A549 (cell line): Measurements from ENCODE around the gene MAGEA11.

Source experiments
- CEBPB ChIP-seq, 2 experiments: fragments of >200 bp in 1 of 2; sonication (Bioruptor Twin) in 1 of 2; formaldehyde crosslinking in 1 of 2; IDR thresholded peaks; 2 replicates each; pipeline ENCODE4 v1.6.1; 2012 to 2016
- EP300 ChIP-seq, 2 experiments: fragments of >200 bp; sonication (Bioruptor Twin); formaldehyde crosslinking; IDR thresholded peaks; 2 replicates in 1 of 2; 3 replicates in 1 of 2; pipeline ENCODE4 v1.6.1; 2016 to 2017
- JUN ChIP-seq, 2 experiments: fragments of >200 bp; sonication (Bioruptor Twin); formaldehyde crosslinking; IDR thresholded peaks; 2 replicates in 1 of 2; 3 replicates in 1 of 2; pipeline ENCODE4 v1.6.1; 2016 to 2017
- NFE2L2 ChIP-seq: fragments of 150-350 bp; conservative IDR thresholded peaks from 2 replicates; pipeline ENCODE4 v1.6.1; 2014; ENCODE audit warnings: low read length
- PHF8 ChIP-seq: fragments of 200-600 bp; sonication (generic); IDR thresholded peaks from 2 replicates; pipeline ENCODE4 v1.6.1; 2016; ENCODE audit warnings: low read depth, mild to moderate bottlenecking, antibody characterized with exemption, moderate library complexity, borderline replicate concordance
- POLR2A ChIP-seq: IDR thresholded peaks from 2 replicates; pipeline ENCODE4 v1.6.1; 2012; ENCODE audit warnings: mild to moderate bottlenecking, low read length
- RAD21 ChIP-seq, 2 experiments: fragments of >200 bp in 1 of 2; sonication (Bioruptor Twin) in 1 of 2; formaldehyde crosslinking in 1 of 2; IDR thresholded peaks in 1 of 2; conservative IDR thresholded peaks in 1 of 2; 2 replicates in 1 of 2; 3 replicates in 1 of 2; pipeline ENCODE4 v1.6.1; 2012 to 2018; ENCODE audit warnings: inconsistent platforms in 1 of 2
- SMC3 ChIP-seq: fragments of >200 bp; sonication (Bioruptor Twin); formaldehyde crosslinking; IDR thresholded peaks from 3 replicates; pipeline ENCODE4 v1.6.1; 2018; ENCODE audit warnings: inconsistent platforms
- TFCP2L1 ChIP-seq: fragments of 250-450 bp; sonication (Bioruptor Pico); IDR thresholded peaks from 2 replicates; pipeline ENCODE4 v1.5.0; 2021; ENCODE audit warnings: mild to moderate bottlenecking
- TF ChIP-seq, protein P1 (sequence below): fragments of >200 bp; sonication (Bioruptor Twin); formaldehyde crosslinking; IDR thresholded peaks from 3 replicates; pipeline ENCODE4 v1.5.1; 2016
- TF ChIP-seq, protein P2 (sequence below): fragments of 250-450 bp; sonication (Bioruptor Pico); IDR thresholded peaks from 2 replicates; pipeline ENCODE4 v1.5.0; 2021; ENCODE audit warnings: mild to moderate bottlenecking, moderate library complexity, borderline replicate concordance
- TF ChIP-seq, protein P3 (sequence below): IDR thresholded peaks from 2 replicates; pipeline ENCODE4 v1.6.1; 2012
- TF ChIP-seq, protein P4 (sequence below): fragments of 150-350 bp; IDR thresholded peaks from 2 replicates; pipeline ENCODE4 v1.6.1; 2014; ENCODE audit warnings: low read depth, mild to moderate bottlenecking, low read length

DNA sequence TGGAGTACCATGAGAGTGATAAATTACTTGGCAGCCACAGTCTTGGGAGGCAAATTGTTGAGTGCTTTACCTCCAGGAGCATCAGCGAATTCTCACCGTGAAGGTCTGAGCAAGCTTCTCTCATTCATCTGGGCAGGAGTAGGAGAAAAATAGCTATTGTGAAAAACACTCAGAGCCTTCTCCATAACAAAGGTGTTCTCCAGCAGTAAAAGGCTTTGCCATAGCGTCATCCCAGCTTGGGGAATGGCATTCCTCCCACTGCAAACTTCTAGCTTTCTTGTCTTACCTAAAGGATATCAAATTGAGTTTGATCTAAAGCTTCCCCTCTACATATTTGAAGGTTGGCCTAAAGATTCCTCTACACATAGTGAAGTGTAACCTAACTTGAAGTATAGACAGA is 29.8 kb upstream of the MAGEA11 start:
- TF ChIP-seq, protein P1, sequence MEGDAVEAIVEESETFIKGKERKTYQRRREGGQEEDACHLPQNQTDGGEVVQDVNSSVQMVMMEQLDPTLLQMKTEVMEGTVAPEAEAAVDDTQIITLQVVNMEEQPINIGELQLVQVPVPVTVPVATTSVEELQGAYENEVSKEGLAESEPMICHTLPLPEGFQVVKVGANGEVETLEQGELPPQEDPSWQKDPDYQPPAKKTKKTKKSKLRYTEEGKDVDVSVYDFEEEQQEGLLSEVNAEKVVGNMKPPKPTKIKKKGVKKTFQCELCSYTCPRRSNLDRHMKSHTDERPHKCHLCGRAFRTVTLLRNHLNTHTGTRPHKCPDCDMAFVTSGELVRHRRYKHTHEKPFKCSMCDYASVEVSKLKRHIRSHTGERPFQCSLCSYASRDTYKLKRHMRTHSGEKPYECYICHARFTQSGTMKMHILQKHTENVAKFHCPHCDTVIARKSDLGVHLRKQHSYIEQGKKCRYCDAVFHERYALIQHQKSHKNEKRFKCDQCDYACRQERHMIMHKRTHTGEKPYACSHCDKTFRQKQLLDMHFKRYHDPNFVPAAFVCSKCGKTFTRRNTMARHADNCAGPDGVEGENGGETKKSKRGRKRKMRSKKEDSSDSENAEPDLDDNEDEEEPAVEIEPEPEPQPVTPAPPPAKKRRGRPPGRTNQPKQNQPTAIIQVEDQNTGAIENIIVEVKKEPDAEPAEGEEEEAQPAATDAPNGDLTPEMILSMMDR: no peak
- TF ChIP-seq POLR2A: no peak
- no peak for TF ChIP-seq CEBPB (IDR thresholded peaks at IDR 0.05)
- no peak for TF ChIP-seq EP300 (IDR thresholded peaks at IDR 0.05)
- TF ChIP-seq SMC3: no peak
- no peak for TF ChIP-seq NFE2L2
- TF ChIP-seq, protein P2, sequence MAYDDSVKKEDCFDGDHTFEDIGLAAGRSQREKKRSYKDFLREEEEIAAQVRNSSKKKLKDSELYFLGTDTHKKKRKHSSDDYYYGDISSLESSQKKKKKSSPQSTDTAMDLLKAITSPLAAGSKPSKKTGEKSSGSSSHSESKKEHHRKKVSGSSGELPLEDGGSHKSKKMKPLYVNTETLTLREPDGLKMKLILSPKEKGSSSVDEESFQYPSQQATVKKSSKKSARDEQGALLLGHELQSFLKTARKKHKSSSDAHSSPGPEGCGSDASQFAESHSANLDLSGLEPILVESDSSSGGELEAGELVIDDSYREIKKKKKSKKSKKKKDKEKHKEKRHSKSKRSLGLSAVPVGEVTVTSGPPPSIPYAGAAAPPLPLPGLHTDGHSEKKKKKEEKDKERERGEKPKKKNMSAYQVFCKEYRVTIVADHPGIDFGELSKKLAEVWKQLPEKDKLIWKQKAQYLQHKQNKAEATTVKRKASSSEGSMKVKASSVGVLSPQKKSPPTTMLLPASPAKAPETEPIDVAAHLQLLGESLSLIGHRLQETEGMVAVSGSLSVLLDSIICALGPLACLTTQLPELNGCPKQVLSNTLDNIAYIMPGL (CRISPR knock-in tag): no peak
- TF ChIP-seq PHF8: no peak
- TF ChIP-seq RAD21 (conservative IDR thresholded peaks at IDR 0.05 in 1 of 2, IDR thresholded peaks at IDR 0.05 in 1 of 2): no peak
- TF ChIP-seq, protein P3, sequence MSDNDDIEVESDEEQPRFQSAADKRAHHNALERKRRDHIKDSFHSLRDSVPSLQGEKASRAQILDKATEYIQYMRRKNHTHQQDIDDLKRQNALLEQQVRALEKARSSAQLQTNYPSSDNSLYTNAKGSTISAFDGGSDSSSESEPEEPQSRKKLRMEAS: no peak
- TF ChIP-seq TFCP2L1 (CRISPR knock-in tag): no peak
- TF ChIP-seq, protein P4, sequence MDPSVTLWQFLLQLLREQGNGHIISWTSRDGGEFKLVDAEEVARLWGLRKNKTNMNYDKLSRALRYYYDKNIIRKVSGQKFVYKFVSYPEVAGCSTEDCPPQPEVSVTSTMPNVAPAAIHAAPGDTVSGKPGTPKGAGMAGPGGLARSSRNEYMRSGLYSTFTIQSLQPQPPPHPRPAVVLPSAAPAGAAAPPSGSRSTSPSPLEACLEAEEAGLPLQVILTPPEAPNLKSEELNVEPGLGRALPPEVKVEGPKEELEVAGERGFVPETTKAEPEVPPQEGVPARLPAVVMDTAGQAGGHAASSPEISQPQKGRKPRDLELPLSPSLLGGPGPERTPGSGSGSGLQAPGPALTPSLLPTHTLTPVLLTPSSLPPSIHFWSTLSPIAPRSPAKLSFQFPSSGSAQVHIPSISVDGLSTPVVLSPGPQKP: no peak
- TF ChIP-seq JUN (IDR thresholded peaks at IDR 0.05): no peak
